GM18867 (cell line): ENCODE results near the gene TNNT3.

Experiments used
- ATAC-seq: cut with Tn5 transposase; IDR thresholded peaks from one replicate; pipeline ENCODE4 v1.9.1; 2021; ENCODE audit warnings: mild to moderate bottlenecking, moderate library complexity; ENCODE audit not compliant: unreplicated experiment

The TNNT3 gene

DNA sequence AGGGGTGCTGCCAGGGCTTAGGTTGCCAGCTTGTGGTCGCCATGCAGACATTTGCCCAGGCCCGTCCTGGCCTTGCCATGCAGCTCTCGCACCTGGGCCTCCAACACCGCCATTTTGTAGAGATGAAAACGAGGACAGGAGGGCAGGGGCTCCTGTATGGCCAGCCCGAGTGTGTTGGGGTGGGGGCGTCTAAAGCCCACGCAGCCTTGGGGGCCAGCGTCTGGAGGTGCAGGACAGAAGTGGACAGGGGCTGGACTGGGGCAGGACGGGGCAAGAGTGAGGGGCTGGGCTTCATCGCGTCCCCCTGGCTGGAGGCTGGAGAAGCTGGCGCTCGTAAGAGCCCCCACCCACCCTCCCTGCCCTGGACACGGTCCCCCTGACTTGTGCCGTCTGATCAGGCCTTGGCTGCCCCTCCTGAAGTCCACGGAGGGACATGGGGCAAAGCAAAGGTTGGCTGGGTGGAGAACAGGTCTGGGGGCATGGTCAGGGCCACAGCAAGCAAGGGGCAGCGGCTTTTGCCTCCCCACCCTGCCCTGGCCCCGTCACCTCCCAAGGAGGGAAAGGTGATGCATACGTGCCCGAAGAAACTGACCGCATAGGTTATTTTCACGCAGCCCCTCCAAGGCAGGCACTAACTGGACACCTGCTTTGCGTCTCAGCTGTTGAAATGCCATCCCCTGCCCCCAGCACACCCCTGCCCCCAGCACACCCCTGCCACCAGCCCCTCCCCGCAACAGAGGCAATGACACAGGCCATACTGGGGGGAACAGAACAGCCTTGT is 815 bp downstream of the TNNT3 start:
- no peak for ATAC-seq

DNA sequence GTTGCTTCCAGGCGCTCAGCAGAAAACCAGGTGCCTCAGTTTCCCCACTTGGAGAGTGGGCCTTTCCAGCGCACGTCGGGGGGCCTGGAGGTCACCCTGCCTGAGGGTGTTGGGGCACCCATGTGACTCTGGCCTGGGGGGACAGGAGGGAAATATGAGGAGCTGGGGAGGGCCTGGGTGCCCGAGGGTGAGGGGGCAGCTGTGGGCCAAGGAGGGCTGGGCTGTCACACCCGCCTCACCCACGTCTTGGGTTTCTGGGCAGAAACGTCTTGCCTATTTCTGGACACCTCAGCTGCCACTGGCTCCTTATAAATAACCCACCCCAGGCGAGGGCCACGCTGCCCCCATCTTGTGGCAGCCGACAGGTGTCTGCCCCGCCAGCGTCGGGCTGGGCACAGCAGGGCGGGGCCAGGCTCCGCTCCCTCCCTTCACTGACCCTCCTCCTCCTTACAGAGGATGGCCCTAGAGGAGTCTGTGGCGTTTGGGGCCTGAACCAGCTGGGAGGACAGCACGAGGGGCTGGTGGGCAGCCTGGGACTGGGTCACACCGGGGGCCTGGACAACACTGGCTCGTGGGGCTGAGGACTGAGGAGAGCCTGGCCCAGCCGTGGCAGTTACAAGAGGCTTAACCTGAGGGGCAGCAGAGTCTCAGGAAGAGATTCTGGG is 1.5 kb downstream of the TNNT3 start:
- no peak for ATAC-seq

DNA sequence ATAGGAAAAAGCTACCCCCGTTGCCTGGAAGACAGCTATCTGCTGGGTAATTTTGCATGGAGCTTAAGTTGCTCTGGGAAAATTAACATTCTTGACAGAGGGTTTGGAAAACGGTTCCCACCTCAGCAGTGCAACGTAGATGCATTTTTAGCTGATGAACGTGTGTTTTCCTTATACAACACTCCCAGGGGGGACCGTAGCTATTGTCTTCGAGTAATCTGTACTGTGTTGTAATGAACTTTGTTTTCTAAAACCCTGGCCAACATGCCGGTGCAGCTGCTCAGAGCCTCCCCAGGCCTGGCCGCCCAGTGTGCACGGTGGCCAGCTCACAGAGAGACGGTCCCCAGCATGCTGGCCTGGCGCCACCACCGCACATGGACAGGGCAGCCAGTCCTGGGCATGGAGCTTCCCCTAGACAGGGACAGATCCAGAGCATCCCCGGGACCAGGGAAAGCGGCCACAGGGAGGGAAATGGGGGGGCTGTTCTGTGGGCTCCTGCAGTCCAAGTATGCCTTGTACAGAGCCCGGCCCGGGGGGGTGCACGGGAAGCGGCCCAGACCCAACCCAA is 2.2 kb downstream of the TNNT3 start:
- ATAC-seq = no peak

DNA sequence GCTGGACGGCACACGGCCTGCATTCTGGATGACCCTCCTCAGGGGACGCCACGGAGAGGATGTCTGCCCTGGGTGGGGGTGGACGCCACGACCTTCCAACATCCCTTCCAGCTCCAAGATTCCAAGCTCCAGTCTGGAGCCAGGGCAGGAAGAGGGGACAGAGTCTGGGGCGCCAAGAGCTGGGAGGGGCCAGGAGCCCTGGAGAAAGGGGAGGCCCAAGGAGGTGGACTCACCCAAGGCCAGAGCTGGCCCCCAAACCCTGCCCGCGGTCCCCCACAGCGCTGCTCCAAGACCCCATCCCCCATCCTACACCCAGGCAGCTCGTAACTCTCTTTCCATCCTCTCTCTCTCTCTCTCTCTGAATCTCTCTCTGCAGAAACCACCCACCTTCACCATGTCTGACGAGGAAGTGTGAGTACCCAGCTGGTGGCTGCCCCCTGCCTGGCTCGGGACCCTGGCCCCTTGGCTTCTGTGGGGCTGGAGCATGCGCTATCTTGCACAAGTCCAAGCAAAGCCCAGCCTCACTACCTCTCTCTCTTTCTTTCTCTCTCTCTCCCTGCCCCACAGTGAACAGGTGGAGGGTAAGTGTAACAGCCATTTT is 3.1 kb downstream of the TNNT3 start:
- no peak for ATAC-seq

DNA sequence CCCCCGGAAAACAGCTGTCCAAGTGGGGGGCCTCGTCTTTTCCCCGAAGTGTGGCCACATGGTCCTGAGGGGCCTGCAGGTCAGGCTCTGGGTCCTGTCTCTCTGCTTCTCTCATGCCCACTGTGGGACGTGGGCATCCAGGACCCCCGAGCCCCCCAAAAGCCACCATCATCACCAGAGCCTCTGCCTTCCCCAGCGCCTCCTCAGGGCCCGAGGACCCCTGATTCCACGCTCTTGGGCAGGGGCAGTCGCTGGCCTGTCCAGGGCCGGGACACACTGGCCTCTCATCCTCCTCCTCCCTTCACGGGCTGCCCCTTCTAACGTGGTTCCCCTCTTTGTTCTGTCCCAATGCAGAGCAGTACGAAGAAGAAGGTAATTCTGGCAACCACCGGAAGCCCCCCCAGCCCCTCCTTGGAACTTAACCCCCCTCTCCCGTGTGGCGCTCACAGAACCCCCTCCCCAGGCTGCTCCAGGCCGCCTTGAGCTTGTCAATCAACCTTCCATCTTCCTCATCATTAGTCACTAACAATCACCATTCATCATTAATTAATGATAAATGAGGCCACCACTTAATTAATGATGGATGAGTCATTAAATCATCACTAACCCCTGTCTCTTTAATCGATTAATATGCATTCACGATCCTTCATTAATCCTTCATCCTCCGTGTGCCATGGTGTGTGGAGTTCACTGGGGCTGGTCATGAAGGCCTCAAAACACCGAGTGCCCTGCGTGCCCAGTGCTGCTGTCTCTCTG is 3.9 kb downstream of the TNNT3 start:
- ATAC-seq = no peak

DNA sequence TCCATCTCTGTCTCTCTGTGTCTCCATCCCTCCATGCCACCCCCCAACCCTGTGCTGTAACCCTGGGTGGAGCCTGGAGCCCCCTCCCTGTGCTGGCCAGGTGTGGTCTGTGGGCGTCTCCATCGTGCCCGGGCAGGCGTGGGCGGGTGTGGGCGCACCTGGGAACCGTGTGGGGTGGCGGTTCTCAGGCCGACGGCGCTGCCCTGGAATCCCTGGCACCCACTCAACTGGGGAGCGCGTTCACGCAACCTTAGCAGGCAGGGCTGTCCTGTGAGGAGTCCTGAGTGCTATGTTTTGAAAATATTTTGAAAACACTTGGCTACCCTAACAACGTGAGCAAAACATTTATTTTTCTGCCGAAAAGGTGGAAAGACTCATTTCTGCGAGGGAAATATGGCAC is 4.7 kb downstream of the TNNT3 start:
- ATAC-seq = no peak

DNA sequence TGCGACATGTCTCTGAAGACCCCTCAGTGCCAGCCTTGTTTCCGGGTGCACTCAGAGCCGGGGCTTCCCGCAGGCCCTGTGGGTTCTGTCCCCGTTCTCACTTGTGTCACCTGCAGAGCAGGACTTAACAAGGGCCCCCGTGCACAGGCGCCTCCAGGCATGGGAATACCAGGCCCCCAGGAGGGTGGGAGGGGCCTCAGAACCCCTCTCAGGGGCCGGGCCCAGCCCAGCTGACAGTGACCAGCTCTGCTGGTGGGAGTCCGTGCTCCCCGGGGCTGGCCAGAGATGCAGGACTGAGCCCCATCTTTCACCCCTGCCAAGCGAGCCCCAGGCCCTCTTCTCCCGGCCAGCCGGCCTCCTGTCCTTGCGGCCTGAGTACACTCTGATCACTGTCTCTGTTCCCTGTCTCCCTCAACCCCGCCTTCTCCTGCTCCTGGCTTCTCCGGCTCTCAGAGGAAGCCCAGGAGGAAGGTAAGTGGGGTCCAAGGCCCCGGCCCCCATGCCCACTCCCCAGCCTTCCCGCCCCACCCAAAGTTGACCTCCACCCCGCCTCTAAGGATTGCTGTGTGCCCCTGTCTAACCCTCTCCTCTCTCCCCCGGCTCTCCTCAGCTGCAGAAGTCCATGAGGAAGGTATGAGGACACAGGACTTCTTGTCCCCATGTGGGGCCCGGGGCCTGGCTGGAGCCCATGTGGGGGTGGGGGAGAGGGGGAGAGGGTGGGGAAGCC is 5.3 kb downstream of the TNNT3 start:
- ATAC-seq = no peak

DNA sequence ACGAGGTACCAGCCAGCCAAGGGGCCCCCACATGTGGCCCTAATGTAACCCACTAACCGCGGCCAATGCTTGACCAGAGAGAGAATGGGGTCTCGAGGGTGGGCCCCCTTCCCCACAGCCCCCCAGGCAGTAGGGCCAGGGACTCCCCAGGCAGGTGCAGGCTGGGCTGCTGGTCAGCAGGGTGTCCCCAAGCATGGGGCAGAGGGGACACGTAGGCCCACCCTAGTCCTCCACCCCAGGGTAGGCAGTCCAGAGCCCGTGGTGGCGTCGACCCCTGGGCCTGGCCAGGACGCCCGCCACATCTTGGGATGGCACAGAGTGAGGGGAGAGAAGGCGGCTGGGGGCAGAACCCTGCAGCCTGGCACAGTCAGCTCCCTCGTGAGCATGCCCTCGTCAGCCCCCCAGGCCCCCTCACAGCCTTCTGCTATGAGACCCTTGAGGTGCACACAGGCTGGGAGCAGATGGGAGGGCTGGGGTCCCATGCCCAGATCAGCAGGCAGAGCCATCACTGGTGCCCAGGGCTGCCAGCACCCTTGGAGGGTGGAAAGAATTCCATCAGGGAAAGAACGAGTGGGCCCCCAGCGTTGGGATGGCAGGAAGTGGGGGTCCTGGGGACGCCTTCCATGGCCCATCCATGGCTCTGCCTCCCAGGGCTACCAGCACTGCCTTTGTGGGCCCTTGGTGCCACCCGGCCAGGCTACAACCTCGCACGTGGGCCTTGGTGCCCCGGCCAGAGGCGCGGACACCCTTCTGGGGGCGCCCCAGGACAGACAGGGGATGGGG is 6.1 kb downstream of the TNNT3 start:
- no peak for ATAC-seq

DNA sequence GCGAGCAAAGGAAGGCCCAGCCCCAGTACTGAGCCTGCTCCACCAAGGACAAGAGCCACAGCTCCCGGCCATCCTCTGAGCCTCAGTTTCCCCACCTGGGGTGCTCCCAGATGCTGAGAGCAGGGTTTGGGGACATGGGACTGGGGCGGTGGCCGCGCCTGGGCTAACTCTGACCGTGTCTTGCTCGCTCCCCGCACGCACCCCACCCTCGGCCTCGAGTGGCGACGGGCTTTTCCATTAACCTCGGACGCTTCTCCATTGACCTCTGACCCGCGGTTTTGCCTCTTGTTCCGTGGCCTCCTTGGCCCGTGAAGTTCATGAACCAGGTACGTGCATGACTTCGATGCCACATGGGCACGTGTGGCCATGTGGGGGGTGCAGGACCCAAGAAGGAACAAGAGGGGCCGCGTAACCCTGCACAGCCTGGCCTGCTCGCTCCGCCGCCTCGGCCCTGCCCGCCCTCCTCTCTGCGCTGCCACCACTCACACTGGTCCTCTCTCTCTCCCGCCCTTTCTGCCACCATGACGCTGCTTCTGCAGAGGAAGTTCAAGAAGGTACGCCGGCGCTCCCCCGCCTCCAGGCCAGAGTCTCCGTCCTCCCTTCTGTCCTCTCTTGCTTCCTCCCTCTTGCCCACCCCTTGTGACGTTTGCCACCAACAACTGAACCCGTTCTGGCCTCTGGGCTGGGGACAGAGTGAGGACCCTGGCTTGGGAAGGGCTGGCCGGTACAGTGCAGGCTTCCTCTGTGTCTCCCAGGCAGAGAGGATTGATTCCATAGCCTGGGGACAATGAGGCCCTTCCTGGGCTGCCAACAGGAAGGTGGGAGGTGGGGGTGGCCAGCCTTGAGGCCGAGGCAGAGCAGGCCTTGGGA is 6.9 kb downstream of the TNNT3 start:
- ATAC-seq = no peak

DNA sequence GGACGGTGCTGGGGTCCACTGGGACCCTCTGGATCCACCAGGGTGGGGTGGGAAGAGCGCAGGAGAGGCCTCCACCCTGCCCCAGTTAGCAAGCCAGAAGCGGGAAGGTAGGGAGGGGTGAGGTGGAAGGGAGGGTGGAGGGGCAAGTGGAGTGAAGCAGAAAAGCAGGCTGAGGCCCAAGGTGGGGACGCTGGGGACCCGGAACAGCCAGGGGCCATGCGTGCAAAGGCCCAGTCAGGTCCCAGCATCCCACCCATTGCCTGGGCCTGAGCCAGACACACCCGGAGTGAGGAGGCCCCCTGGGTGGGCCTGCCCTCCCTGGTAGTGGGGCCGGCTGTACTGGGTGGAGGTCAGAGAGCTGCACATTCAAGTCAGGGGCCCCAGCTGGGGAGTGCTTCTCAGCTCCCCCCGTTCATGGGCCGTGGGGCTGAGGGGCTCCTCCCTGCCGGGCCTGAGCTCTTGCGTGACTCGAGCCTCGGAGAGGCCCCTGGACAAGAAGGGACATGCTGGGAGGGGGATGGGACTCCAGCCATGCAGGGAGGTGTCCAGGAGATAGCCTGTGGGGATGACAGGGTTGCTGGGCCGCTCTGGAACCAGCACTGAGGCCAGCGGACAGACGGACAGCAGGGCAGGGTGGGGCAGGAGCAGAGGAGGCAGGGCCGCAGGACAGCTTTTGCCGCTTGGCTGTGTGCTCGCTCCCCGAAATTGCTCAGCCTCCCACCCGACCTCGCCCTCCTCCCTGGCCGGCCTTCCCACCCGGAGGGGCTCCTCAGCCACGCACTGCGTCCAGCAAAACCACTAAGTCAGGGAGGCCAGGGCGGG is 7.7 kb downstream of the TNNT3 start:
- ATAC-seq = no peak

DNA sequence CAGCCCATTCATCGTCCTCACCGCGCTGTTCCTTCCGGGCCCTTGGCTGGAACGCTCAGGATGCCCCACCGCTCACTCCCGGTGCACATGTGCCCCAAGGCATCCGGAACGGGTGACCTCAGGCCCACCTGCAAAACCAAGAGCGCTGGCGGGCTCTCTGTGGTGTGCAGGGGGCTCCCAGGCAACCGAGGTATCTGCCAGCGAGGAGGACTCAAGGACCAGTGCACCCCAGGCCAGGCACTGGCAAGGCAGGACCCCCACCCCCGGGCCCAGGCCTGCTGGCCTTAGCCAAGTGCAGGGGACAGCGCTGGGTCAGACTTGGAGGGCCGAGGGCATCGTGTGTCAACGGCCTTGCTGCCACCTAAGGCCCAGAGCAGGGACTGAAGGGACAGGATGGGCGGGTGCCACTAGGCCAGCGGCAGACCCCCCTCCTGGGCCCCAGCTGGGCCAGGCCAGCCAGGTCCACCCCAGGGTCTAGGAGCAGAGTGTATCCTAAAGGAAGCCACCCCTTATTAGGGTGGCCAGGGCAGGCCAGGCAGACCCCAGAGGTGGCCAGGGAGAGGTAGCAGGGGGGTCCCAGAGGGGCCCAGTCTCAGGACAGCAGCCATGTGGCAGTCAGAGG is 8.5 kb downstream of the TNNT3 start:
- no peak for ATAC-seq

DNA sequence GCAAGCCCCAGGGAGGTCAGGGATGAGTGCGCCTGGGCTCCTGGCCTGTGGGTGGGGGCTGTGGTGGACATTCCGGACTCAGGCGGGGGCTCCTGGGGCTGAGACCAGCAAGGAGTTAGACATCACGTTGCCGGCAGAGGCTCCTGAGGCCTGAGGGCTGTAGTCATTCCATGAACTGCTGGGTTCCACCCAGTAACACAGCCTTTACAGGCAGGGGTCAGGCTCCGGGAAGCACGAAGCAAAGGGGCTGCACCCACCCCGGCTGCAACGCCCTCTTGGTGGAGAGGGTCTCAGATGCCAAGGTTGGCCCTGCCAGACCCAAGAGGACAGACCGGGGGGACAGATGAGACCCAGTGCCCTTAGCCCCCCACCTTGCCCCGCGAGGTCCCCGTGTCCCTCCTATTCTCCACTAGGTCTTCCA is 9.0 kb downstream of the TNNT3 start:
- no peak for ATAC-seq

DNA sequence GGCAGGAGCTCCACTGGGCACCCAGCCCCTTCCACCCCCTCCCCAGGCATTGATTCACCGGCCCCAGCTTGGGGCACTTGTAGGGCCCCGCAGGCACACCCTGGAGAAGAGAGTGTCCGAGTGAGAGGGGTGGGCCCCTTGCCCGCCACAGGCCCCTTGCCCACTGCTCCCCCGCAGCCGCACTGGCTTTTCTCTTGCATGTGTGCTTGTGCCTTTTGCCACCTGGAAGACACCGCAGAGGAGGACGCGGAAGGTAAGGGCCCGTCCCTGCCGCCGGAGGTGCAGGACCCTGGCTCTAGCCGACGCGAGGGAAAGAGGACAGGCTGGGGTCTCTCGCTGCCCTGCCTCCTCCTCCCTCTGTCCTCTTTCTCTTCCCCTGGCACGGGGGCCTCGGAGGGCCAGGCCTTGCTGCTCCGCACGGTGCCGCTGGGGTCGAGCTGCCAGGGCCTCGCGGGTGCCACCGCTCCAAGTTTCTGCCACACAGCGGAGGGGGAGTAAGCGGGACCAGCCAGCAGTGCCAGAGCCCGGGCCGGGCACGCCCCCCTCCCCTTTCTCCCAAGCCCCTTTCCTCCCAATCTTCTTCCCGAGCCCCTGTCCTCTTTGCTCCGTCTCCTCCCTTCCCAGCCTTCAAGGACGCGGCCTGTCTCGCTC is 9.5 kb downstream of the TNNT3 start:
- ATAC-seq = no peak

DNA sequence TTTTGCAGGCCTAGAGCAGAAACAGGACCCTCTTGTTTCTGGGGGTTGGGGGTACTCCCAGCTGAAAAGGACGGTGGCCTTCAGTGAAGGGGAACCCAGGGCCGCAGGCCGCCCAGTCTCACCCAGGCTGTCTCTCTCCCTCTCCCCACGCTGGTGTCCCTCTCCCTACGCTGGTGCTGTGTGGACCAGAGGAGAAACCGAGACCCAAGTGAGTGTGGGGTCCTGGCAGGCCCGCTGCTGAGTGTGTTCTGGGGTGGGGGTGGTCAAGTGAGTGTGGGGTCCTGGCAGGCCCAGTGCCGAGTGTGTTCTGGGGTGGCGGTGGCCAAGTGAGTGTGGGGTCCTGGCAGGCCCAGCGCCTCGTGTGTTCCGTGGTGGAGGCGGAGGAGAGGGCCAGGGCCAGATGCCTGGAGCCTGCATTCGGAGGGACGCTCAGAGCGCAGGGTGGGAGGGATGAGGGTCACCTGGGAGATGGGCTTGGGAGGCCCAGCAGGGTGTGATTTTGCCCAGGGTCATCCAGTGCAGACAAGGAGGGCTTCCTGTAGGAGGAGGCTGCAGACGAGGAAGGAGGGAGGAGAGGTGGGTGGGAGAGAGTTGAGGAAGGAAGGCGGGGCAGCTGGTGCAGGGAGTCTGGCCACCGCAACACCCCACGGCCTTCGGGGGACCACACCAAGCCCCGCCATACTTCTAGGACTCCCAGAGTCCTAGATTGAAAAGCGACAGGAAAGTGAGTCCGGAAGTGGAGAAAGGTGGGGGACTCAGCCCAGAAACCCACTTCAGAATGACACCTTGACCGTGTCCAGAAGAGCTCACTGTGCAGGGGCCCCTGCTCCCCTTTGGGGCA is 10.3 kb downstream of the TNNT3 start:
- ATAC-seq = no peak

DNA sequence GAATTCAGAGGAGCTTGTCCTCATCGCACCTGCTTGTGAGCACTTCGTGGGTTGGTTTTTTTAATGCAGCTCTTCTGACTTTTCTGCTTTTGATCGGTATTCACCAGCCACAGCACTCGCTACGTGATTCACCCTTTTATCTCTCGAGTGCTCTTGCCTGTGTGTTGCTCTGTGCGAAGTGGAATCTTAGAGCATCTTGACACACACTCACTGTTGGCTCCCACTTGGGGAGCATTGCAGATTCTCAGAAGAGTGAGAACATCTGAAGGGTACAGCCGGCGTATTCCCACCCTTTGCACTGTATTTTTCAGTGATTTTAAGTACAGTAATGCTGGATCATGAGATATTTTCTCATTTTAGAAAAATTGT is 10.9 kb downstream of the TNNT3 start:
- no peak for ATAC-seq
